Stimulated activated naive CD8-positive, alpha-beta T cell treated with anti-CD3 and anti-CD28 coated beads, Interleukin-15, Interleukin-2, amounts not matched to agents 100 ng/mL and 50 ng/mL, for 24 hours (primary cell): ENCODE results near the gene STARD4.
A peak's percentile ranks its signal among the peaks of the same experiment; 100 is the strongest.

Source experiments
- H3K27ac Mint-ChIP-seq: one replicate; pipeline ENCODE4 v1.8.0; 2021; ENCODE audit warnings: mild to moderate bottlenecking, mixed read lengths
- H3K27me3 Mint-ChIP-seq: one replicate; pipeline ENCODE4 v1.8.0; 2021; ENCODE audit warnings: mixed read lengths
- H3K36me3 Mint-ChIP-seq: one replicate; pipeline ENCODE4 v1.8.0; 2021; ENCODE audit warnings: low read depth, mixed read lengths
- H3K4me1 Mint-ChIP-seq: one replicate; pipeline ENCODE4 v1.8.0; 2021; ENCODE audit warnings: low read depth, mixed read lengths
- H3K4me3 Mint-ChIP-seq: one replicate; pipeline ENCODE4 v1.8.0; 2021; ENCODE audit warnings: mild to moderate bottlenecking, mixed read lengths
- H3K9me3 Mint-ChIP-seq: one replicate; pipeline ENCODE4 v1.8.0; 2021; ENCODE audit warnings: mixed read lengths

Gene STARD4

GRCh38 chr5:111512375-111513130 is at the start of gene STARD4:
Gene STARD4, minus strand, starts transcription at chr5:111512535. Its CDS starts 5,102 bp downstream, at chr5:111507433.
- Mint-ChIP-seq H3K36me3 (peaks cover 14% of the 10 kb centered on the region), H3K27me3 (no peaks in the 10 kb centered on the region), H3K27ac (peak within 1 kb of the TSS; percentile 99), H3K9me3 (no peaks in the 10 kb centered on the region), H3K4me1 (peaks cover 54% of the 10 kb centered on the region), H3K4me3 (peak within 1 kb of the TSS; percentile 89)

- no peaks in the 10 kb centered on the region for H3K4me1 Mint-ChIP-seq
- peaks cover 3% of the 10 kb centered on the region for H3K9me3 Mint-ChIP-seq
- H3K27me3 Mint-ChIP-seq = peaks cover 6% of the 10 kb centered on the region
- H3K36me3 Mint-ChIP-seq = no peaks in the 10 kb centered on the region
- no peak overlapping the region for H3K4me3 Mint-ChIP-seq
- H3K27ac Mint-ChIP-seq = no peak overlapping the region
Measured at GRCh38 chr5:111559680-111560079, 47.3 kb upstream of the STARD4 start.

GRCh38 chr5:111557686-111558085 is 45.4 kb upstream of the STARD4 start:
- Mint-ChIP-seq H3K9me3 (peaks cover 6% of the 10 kb centered on the region), H3K4me3 (no peak overlapping the region), H3K27me3 (peaks cover 6% of the 10 kb centered on the region), H3K36me3 (no peaks in the 10 kb centered on the region), H3K27ac (no peak overlapping the region), H3K4me1 (peaks cover 17% of the 10 kb centered on the region)

- no peak overlapping the region for H3K4me3 Mint-ChIP-seq
- no peak overlapping the region for H3K27ac Mint-ChIP-seq
- peaks cover 6% of the 10 kb centered on the region for H3K9me3 Mint-ChIP-seq
- peaks cover 23% of the 10 kb centered on the region for H3K4me1 Mint-ChIP-seq
- peaks cover 6% of the 10 kb centered on the region for H3K27me3 Mint-ChIP-seq
- no peaks in the 10 kb centered on the region for H3K36me3 Mint-ChIP-seq
Measured at GRCh38 chr5:111557111-111557510, 44.8 kb upstream of the STARD4 start.

GRCh38 chr5:111556501-111556900 is 44.2 kb upstream of the STARD4 start:
- peaks cover 6% of the 10 kb centered on the region for H3K9me3 Mint-ChIP-seq
- no peaks in the 10 kb centered on the region for H3K36me3 Mint-ChIP-seq
- no peak overlapping the region for H3K4me3 Mint-ChIP-seq
- no peak overlapping the region for H3K27ac Mint-ChIP-seq
- H3K27me3 Mint-ChIP-seq = peaks cover 6% of the 10 kb centered on the region
- peaks cover 29% of the 10 kb centered on the region for H3K4me1 Mint-ChIP-seq

GRCh38 chr5:111555760-111556159 is 43.4 kb upstream of the STARD4 start:
- Mint-ChIP-seq H3K27me3 (peaks cover 6% of the 10 kb centered on the region), H3K36me3 (no peaks in the 10 kb centered on the region), H3K9me3 (peaks cover 6% of the 10 kb centered on the region), H3K27ac (no peak overlapping the region), H3K4me1 (peaks cover 36% of the 10 kb centered on the region), H3K4me3 (no peak overlapping the region)

- no peaks in the 10 kb centered on the region for H3K27me3 Mint-ChIP-seq
- peaks cover 41% of the 10 kb centered on the region for H3K4me1 Mint-ChIP-seq
- peak overlapping the region; percentile 34 for H3K27ac Mint-ChIP-seq
- peaks cover 6% of the 10 kb centered on the region for H3K9me3 Mint-ChIP-seq
- no peak overlapping the region for H3K4me3 Mint-ChIP-seq
- H3K36me3 Mint-ChIP-seq = no peaks in the 10 kb centered on the region
Measured at GRCh38 chr5:111553868-111554267, 41.5 kb upstream of the STARD4 start.

GRCh38 chr5:111552896-111553295 is 40.6 kb upstream of the STARD4 start:
- peaks cover 41% of the 10 kb centered on the region for H3K4me1 Mint-ChIP-seq
- peaks cover 6% of the 10 kb centered on the region for H3K9me3 Mint-ChIP-seq
- peak overlapping the region; percentile 18 for H3K27ac Mint-ChIP-seq
- H3K4me3 Mint-ChIP-seq = no peak overlapping the region
- no peaks in the 10 kb centered on the region for H3K27me3 Mint-ChIP-seq
- no peaks in the 10 kb centered on the region for H3K36me3 Mint-ChIP-seq

- peaks cover 6% of the 10 kb centered on the region for H3K9me3 Mint-ChIP-seq
Measured at GRCh38 chr5:111552492-111552891, 40.2 kb upstream of the STARD4 start.

GRCh38 chr5:111551569-111552275 is 39.4 kb upstream of the STARD4 start:
- Mint-ChIP-seq H3K36me3 (no peaks in the 10 kb centered on the region), H3K27me3 (no peaks in the 10 kb centered on the region), H3K4me1 (peaks cover 41% of the 10 kb centered on the region), H3K27ac (peak overlapping the region; percentile 80), H3K4me3 (peak overlapping the region; percentile 14), H3K9me3 (peaks cover 6% of the 10 kb centered on the region)

More at GRCh38 chr5:111552492-111552891, 40.2 kb upstream of the STARD4 start:
- no peaks in the 10 kb centered on the region for H3K27me3 Mint-ChIP-seq
- peak overlapping the region; percentile 18 for H3K27ac Mint-ChIP-seq
- no peaks in the 10 kb centered on the region for H3K36me3 Mint-ChIP-seq
- no peak overlapping the region for H3K4me3 Mint-ChIP-seq
- H3K4me1 Mint-ChIP-seq = peaks cover 41% of the 10 kb centered on the region

GRCh38 chr5:111551161-111551560 is 38.8 kb upstream of the STARD4 start:
- Mint-ChIP-seq H3K27ac (peak overlapping the region; percentile 80), H3K4me3 (peak overlapping the region; percentile 14), H3K36me3 (no peaks in the 10 kb centered on the region), H3K27me3 (no peaks in the 10 kb centered on the region), H3K4me1 (peaks cover 41% of the 10 kb centered on the region), H3K9me3 (peaks cover 6% of the 10 kb centered on the region)

- H3K27me3 Mint-ChIP-seq = no peaks in the 10 kb centered on the region
- no peaks in the 10 kb centered on the region for H3K36me3 Mint-ChIP-seq
- H3K27ac Mint-ChIP-seq = peak overlapping the region; percentile 80
- peak overlapping the region; percentile 20 for H3K4me3 Mint-ChIP-seq
- H3K9me3 Mint-ChIP-seq = peaks cover 5% of the 10 kb centered on the region
- H3K4me1 Mint-ChIP-seq = peaks cover 42% of the 10 kb centered on the region
Measured at GRCh38 chr5:111550282-111551020, 38.1 kb upstream of the STARD4 start.

- H3K4me3 Mint-ChIP-seq = no peak overlapping the region
- H3K27ac Mint-ChIP-seq = no peak overlapping the region
- peaks cover 41% of the 10 kb centered on the region for H3K4me1 Mint-ChIP-seq
- no peaks in the 10 kb centered on the region for H3K27me3 Mint-ChIP-seq
- no peaks in the 10 kb centered on the region for H3K36me3 Mint-ChIP-seq
- H3K9me3 Mint-ChIP-seq = no peaks in the 10 kb centered on the region
Measured at GRCh38 chr5:111548992-111549649, 36.8 kb upstream of the STARD4 start.

- H3K27me3 Mint-ChIP-seq = no peaks in the 10 kb centered on the region
- H3K4me3 Mint-ChIP-seq = no peak overlapping the region
- H3K4me1 Mint-ChIP-seq = peaks cover 34% of the 10 kb centered on the region
- H3K9me3 Mint-ChIP-seq = no peaks in the 10 kb centered on the region
- no peak overlapping the region for H3K27ac Mint-ChIP-seq
- H3K36me3 Mint-ChIP-seq = no peaks in the 10 kb centered on the region
Measured at GRCh38 chr5:111548348-111548950, 36.1 kb upstream of the STARD4 start.
